Stimulated activated CD4-positive, alpha-beta T cell treated with anti-CD3 and anti-CD28 coated beads, Interleukin-2, amount 100 ng/mL, for 4 hours (primary cell): ENCODE results near the gene RAD23A.
"Not testable (repeated sequence)": the region's sequence is repeated elsewhere in the genome, so short reads cannot be mapped to it uniquely, and the experiment has no call there.

Source experiments
- DNase-seq: peaks from one replicate; pipeline ENCODE4 v3.0.0-alpha.2; 2020; ENCODE audit warnings: low read depth

RAD23A gene

DNA sequence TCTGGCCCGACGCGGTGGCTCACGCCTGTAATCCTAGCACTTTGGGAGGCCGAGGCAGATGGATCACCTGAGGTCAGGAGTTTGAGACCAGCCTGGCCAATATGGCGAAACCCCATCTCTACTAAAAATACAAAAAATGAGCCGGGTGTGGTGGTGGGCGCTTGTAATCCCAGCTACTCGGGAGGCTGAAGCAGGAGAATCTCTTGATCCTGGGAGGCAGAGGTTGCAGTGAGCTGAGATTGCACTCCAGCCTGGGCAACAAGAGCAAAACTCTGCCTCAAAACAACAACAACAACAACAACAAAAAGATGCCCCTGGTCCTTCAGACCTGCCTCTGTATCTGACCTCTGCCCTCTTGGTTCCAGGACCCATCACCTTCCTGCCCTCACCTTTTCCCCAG, 9.9 kb downstream of the RAD23A start:
- not testable (repeated sequence) for DNase-seq

DNA sequence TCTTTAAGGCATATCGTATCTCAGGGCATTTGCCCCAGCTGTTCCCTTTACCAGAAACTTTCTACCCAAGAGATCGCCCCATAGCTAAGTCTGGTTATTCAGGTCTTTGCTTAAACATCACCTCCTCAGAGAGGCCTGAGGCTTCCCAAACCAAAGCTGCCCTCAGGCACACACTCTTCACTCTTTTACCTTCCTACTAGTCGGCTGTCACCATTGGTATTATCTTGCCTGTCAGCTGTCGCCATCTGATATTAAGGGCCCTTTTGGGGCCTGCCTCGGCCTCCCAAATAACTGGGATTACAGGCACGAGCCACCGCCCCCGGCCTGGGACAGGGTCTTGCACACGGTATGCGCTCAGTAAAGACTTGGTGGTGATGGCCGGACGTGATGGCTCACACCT, 10.3 kb downstream of the RAD23A start:
- DNase-seq, result no peak

DNA sequence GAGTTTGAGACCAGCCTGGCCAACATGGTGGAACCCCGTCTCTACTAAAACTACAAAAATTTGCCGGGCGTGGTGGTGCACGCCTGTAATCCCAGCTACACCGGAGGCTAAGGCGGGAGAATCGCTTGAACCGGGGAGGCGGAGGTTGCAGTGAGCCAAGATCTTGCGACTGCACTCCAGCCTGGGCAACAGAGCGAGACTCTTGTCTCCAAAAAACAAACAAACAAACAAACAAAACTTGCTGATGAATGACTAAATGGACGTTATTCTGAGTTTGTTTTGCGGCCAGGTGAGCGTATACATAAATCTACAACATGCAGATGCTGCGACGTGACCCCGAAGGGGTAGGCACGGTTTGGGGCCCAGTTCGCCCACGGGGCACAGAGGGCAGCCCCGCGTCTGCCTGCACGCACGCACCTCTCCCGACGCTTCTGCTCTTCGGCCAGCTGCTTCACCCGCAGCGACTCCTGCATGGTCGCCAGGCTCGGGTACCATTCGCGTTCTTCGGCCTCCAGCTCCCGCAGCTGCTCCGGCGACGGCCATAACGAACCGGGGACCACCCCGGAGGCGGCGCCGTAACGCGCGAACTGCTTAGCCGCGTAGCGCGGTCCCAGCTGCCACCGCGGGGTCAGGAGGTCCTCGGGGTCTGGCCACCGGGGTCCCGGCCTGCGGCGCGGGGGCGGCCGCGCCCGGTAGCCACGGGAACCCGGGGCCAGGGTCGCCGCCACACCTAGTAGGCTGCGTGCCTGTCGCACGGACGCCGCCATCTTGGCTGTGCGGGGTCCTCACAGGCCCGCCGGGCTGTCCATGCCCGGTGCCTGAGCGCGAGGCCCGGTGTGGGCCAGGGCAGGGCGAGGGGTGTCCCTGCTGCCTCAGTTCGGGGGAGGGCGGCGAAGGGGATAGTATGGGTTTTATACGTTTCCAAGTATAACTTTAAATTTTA, 11.1 kb downstream of the RAD23A start, which contains the start of gene GADD45GIP1:
Gene GADD45GIP1, minus strand, starts transcription at position 778 of the 943 bp plus-strand sequence. Its CDS starts 11 bp downstream, at position 767.
- peak; percentile 76 for DNase-seq

DNA sequence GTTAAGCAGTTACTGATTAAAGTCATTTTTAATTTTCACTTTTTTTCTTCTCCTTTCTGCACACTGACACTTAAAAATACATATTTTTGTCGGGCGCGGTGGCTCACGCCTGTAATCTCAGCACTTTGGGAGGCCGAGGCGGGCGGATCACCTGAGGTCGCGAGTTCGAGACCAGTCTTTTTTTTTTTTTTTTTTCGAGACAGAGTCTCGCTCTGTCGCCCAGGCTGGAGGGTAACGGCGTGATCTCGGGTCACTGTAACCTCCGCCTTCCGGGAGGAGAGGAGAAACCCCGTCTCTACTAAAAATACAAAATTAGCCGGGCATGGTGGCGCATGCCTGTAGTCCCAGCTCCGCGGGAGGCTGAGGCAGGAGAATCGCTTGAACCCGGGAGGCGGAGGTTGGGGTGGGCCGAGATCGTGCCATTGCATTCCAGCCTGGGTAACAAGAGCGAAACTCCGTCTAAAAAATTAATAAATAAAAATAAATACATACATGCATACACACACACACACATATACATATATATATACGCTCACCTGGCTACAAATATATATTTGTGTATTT, 11.8 kb downstream of the RAD23A start:
- not testable (repeated sequence) for DNase-seq

DNA sequence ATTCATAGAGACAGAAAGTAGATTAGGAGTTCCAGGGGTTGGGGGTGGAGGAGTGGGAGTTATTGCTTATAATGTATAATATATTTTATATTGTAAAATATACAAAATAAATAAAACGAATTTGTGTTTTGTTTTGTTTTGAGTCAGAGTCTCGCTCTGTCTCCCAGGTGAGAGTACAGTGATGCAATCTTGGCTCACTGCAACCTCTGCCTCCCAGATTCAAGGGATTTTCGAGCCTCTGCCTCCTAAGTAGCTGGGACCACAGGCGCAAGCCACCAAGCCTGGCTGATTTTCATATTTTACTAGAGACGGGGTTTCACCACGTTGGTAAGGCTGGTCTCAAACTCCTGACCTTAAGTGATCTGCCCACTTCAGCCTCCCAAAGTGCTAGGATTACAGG, 13.8 kb downstream of the RAD23A start:
- DNase-seq, result no peak

DNA sequence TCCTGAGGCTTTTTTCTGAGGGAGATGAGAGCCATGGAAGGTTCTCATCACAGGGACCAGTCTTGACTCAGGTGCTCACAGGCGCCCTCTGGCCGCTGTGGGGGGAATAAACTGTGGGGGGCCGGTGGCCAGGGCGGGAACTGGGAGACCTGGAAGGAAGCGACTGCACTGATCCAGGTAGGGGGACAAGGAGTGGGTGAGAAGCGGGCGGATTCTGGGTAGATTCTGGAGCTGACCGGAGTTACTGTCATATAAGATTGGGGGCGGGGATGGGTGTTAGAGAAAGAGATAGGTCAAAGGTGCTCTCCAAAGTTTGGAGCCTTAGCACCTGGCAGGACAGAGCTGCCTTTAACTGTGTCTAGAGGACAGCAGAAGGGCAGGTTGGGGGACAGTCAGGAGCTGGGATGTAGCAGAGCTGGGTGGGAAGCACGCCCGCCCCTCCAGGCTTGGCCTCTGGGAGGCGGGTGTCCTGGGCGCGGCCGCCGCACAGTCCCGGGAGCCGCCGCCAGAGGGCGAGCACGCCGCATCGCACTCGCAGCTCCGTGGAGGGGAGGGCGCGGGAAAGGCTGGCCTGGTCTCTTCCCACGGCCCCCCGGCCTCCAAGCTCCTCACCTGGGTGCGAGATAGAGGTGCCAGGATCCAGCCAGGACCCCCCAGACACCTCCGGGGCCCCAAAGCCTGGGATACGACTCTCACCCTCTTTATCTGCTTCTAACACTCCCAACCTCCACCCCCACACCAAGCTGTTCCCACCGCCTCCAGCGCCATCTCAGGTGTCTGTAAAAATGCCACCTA, 19.6 kb downstream of the RAD23A start:
- peak; percentile 63 for DNase-seq

DNA sequence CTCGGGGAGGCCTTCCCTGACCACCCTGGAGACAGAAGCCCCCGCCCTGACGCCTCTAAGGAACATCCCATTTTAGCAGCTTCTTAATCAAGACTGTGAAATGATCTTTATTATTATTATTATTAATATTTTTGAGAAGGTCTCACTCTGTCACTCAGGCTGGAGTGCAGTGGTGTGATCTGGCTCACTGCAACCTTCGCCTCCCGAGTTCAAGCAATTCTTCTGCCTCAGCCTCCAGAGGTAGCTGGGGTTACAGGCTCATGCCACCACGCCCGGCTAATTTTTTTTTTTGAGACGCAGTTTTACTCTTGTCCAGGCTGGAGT, 20.1 kb downstream of the RAD23A start:
- no peak for DNase-seq

DNA sequence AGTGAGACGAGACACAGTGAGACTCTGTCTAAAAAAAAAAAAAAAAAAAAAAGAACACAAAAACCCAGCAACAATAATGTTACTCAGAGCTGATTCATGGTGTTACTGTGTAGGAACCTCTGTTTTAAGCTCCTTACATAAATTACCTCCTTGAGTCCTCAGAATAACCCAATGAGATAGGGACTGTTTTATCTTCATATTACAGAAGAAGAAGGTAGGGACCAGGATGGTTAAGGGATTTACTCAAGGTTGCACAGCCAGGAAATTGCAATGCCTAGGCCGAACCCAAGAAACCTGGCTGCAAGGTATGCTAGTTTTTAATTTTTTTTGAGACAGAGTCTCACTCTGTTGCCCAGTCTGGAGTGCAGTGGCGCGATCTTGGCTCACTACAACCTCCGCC, 22.2 kb downstream of the RAD23A start:
- DNase-seq, result no peak

DNA sequence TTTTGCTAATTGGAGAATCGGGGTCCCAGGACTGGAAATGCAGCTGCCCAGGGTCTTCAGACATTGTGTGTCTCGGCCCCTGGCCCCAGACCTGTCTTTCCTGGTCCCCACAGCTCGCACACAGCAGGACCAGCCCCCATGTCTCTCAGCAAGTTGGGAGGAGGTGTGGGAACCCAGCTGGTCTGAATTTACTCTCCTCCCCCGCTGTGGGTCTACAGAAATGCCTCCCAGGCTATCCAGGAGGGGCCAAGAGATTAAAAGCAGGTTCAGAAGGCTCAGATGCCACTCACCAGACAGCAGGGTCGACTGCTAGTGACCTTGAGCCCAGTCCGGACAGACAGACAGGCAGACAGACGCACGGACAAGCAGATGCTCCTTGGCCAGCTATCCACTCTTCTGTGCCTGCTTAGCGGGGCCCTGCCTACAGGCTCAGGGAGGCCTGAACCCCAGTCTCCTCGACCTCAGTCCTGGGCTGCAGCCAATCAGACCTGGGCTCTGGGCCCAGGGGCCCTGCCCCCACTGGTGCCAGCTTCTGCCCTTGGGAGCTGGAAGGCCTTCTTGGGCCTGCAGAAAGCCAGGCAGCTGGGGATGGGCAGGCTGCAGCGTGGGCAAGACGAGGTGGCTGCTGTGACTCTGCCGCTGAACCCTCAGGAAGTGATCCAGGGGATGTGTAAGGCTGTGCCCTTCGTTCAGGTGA, 23.8 kb downstream of the RAD23A start, which contains the start of gene DAND5:
Gene DAND5, plus strand, starts transcription at position 285 of the 697 bp plus-strand sequence. Its CDS starts 85 bp downstream, at position 370.
- DNase-seq, result no peak

DNA sequence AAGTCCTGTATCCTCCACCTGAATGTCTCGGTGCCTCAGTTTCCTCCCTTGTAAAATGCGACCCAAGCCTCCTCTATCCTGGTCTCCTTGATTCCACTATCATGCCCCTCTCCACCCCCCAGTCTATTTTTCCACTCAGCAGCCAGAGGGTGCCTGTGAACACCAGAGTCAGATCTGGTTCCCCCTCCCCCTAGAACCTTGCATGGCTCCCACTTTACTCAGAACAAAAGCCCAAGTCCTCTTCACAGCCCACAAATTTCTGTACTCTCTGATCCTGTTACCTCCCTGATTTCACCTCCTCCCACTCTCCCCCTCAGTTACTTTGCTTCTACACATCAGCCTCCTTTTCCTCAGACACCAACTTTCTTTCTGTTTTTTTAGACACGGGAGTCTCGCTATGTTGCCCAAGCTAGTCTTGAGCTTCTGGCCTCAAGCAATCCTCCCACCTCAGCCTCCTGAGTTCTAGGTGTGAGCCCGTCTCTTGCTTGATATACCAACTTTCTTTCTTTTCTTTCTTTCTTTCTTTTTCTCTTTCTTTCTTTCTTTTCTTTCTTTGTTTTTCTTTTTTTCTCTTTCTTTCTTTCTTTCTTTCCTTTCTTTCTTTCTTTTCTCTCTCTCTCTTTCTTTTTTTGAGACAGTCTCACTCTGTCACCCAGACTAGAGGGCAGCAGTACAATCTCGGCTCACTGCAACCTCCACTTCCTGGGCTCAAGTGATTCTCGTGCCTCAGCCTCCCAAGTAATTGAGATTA, 24.6 kb downstream of the RAD23A start:
- DNase-seq, result no peak

DNA sequence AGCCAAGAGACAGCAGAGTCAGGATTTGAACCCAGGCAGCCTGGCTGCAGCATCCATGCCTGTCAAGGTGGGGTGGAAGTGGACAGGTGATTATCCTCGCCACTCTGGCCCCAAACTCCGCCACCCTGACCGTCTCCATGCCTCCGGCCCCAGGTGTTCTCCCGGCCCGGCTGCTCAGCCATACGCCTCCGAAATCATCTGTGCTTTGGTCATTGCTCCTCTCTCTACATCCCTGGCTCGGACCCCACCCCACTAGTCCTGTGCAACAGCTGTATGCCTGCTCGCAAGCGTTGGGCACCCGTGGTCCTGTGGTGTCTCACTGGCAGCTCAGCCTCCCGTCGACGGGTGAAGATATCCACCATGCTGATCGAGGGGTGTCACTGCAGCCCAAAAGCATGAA, 27.6 kb downstream of the RAD23A start:
- no peak for DNase-seq

DNA sequence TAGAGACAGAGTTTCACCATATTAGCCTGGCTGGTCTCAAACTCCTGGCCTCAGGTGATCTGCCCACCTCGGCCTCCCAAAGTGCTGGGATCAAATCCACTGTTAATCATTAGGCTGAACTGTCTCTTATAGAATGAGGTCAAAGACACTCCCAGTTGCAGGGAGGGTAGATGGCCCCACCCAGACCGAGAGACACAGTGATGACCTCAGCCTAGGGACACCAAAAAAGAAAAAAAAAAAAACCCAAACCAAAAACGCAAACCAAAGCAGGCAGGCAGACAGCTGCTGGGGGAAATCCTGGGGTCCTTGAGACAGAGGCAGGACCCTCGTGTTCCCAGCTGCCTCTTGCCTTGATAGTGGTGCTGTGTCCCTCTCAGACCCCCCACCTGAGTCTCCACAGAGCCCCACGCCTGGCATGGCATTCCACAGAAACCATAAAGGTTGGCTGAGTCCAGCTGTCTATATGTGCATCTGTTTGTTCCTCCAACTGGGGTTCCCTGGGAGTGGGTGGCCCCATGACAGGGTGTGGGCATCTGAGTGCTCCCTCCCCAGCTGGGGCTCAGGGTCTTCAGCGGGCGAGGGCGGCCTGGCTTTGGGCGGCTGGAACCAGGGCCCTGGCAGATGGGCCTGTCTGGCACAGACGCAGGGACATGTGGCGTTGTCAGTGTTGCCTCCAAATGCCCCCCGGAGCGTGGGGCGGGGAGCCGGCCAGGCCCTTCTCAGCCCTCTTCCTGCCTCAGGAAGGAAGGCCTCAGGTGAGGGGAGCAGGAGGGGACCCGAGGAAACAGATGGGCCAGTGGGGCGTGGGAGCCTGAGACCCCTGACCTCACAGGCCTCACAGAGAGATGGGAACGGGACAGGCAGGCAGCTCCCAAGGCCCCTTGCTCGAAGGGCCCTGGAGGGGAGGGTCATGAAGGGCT, 28.9 kb downstream of the RAD23A start:
- DNase-seq, result no peak

DNA sequence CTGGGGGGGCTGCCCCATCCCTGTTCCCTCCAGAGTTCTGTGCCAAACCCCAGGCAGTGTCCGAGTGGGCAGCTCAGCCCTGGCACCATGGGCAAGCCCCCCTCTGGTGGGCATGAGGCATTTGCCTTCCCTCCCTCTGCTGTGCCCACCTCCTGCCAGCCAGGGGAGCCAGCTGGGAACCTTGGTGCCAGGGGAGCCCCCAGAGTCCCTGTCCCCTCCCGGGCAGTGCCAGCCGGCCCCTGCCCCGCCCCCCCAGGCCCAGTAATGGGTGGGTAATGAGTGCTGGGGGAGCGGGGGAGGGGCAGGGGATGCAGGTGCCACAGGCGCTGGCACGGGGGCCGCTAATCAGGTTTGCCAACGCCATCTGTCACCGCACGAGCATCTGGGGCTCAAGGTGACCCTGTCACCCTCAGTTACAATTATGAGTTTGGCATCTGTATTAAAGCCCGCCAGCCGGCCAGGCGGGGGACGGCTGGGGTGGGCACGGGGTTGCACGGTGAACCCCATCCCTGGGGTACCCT, 29.6 kb downstream of the RAD23A start:
- no peak for DNase-seq

DNA sequence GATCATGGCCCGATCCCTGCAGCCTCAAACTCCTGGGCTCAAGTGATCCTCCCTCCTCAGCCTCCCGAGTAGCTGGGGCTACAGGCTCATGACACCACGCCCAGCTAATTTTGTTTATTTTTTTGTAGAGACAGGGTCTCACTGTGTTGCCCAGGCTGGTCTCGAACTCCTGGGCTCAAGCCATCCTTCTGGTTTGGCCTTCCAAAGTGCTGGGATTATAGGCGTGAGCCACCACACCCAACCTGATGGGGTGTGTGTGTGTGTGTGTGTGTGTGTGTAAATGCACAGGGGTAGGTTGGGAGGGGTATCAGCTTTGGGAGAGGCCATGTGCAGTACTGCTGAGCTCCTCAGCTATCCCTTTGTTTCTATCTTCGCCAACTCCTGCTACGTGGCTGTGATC, 30.4 kb downstream of the RAD23A start:
- not testable (repeated sequence) for DNase-seq

DNA sequence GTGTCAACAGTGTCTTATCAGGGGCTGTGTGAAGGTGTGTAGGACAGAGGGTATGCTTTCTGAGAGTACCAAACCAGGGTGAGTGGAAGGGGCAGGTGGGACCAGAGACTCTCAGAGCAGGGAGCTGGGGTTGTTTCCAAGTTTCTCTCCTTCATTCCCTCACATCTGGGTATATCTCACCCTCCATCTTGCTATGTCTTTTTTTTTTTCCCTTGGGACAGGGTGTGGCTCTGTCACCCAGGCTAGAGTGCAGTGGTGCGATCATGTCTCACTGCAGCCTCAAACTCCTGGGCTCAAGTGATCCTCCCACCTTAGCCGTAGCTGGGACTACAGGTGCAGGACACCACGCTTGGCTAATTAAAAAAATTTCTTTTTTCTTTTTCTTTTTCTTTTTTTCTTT, 34.3 kb downstream of the RAD23A start:
- no peak for DNase-seq

DNA sequence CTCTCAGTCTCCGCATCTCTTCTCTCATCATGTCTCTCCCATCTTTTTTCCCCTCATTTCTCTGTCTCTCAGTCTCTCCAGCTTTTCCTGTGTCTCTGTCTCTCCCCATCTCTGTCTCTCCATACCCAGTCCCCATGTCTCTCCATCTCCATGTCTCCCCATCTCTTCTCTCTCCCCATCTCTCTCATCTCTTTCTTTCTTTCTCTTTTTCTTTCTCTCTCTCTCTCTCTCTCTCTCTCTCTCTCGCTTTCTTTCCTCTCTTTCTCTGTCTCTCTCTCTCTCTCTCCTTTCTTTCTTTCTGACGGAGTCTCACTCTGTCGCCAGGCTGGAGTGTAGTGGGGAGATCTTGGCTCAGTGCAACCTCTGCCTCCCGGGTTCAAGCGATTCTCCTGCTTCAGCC, 37.0 kb downstream of the RAD23A start:
- DNase-seq, result no peak

DNA sequence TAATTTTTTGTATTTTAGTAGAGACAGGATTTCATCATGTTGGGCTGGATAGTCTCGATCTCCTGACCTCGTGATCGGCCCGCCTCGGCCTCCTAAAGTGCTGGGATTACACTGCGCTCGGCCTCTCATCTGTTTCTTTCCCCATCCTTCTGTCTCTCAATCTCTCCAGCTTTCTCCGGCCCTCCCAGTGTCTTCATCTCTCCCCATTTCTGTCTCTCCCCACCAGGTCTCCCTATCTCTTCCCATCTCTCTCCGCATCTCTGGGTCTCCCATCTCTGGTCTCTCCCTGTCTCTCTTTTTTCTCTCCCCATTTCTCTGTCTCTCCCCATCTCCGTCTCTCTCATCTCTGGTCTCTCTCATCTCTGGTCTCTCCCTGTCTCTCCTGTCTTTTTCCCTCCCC, 37.4 kb downstream of the RAD23A start:
- no peak for DNase-seq

DNA sequence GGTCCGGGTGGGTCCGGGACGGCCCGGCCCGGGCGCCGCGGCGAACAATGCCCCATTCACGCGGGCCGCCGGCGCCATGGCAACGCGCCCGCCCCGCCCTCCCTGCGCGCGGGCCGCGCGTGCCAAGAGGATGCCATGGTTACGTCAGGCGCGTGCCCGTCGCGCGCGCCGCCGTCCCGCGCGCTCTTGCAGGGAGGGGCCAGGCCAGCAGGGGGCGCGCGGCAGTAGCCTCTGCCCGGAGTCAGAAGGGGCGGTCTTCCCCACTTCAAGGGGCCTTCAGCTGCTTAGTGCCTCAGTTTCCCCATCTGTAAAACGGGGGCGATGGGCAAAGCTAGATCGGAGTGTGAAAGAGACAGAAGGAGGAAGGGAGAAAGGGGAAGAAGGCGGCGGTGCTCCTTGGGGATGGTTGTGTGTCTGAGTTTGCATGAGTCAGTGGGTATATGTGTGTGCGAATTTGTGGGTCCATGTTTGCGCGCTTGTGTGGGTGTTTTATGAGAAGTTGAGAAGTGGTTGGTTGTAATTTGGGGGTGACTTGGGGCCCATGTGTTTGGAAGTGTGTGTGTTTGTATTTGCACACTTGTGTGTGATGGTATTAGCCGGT, 38.0 kb downstream of the RAD23A start:
- DNase-seq, result peak; percentile 72

DNA sequence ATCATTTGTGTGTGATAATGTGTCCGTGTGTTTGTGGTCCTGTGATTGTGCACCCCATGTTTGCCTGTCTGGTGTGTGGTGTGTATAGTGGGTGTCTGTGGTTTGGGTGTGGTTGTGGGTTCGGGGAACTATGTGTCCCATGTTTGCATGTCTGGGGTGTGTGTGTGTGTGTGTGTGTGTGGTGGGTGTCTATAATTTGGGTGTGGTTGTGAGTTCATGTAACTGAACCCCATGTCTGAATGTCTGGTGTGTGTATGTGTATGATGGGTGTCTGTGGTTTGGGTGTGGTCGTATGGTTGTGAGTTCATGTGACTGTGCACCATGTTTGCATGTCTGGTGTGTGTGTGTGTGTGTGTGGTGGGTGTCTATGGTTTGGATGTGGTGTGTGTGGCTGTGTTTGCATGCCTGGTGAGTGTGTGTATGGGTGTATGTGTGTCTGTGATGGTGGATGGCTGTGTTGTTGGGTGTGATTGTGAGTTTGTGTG, 38.5 kb downstream of the RAD23A start:
- no peak for DNase-seq
